HG02588 (cell line): ENCODE results near the gene PCNX2.

Source experiments
- ATAC-seq: cut with Tn5 transposase; IDR thresholded peaks from one replicate; pipeline ENCODE4 v1.9.1; 2021; ENCODE audit warnings: mild to moderate bottlenecking, moderate library complexity; ENCODE audit not compliant: unreplicated experiment

Gene PCNX2

GRCh38 chr1:233316473-233316872 lies 20.9 kb upstream of the PCNX2 start:
- ATAC-seq: no peak

- no peak for ATAC-seq
Measured at GRCh38 chr1:233315718-233316301, 20.3 kb upstream of the PCNX2 start.

- no peak for ATAC-seq
Measured at GRCh38 chr1:233313434-233314155, 18.1 kb upstream of the PCNX2 start.

DNA sequence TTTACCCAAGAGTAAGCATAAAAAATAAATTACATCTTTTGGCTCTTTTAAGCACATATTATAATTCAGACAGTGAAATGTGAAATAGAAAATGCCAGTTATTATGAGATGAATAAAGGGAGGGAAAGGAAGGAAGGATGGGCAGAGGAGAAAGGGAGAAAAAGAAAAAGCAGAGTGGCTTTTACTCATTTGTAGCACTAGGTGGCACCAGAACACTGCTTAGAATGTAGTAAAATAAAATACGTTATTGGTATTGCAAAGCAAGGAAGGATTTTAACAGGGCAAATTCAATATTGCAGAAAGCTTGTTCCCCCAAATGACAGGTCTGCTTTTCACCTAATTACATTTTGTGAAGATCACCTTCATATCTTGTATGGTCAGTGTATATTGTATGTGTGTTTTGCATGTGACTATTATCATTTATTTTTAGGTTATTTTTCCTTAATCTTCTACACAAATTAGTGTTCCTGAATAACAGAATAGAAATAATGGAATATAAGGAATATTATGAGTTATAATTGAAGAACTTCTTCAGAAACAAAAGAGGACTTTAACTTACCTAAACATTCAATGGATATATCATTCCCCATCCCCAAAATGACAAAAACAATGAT lies 9.1 kb upstream of the PCNX2 start:
- ATAC-seq: no peak

- no peak for ATAC-seq
Measured at GRCh38 chr1:233300326-233300725, 4.8 kb upstream of the PCNX2 start.

- ATAC-seq: no peak
Measured at GRCh38 chr1:233299450-233299849, 3.9 kb upstream of the PCNX2 start.

GRCh38 chr1:233295975-233296322 lies 424 bp upstream of the PCNX2 start:
- no peak for ATAC-seq

DNA sequence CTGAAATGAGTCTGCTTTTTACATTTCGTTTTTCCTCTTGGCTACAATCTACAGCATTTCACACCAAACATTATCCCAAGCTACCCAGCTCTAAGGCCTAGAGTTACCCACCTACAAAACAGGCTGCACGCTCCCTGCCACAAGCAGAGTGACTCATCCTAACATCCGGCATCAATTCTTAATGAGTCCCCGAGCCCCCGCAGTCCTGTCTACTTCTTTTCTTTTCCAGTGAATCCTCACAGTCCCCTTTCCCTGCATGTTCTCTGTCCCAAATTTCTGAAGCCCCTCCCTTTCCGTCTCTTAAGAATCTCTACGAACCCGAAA lies 650 bp downstream of the PCNX2 start:
- peak; percentile 30 for ATAC-seq

- ATAC-seq: no peak
Measured at GRCh38 chr1:233293556-233294446, 1.7 kb downstream of the PCNX2 start.

DNA sequence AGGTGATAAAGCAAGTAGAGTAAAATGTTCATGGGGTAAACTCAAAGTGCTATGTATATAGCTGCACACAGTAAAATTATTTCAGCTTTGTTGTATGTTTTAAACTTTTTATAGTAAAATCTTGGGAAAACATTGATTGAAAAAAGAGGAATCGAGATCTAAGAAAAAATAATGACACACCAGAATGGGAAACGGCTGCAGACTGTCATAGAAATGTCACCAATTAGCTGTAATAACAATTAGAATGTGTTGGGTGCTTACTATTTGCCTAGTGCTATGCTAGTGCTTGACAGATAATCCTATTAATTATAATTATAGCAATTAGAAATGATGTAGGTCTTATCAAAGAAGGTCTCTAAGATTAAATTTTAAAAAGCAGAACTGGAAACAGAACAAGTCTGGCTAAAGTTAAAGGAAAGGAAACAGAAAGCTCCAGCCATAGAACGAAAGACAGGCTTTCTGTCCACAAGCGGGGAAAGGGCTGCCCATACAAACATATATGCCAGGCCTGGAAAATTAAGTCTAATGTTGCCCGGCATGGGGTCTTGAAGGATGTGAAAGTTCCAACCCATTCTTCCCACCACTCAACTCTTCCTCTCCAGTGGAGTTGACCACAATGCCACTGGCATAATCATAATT lies 5.0 kb downstream of the PCNX2 start:
- no peak for ATAC-seq

- ATAC-seq: no peak
Measured at GRCh38 chr1:233289676-233290075, 5.8 kb downstream of the PCNX2 start.

- no peak for ATAC-seq
Measured at GRCh38 chr1:233282582-233282886, 13.0 kb downstream of the PCNX2 start.

GRCh38 chr1:233281711-233282581 lies 13.6 kb downstream of the PCNX2 start:
- peak; percentile 95 for ATAC-seq

GRCh38 chr1:233279971-233280370 lies 15.6 kb downstream of the PCNX2 start:
- ATAC-seq: no peak

DNA sequence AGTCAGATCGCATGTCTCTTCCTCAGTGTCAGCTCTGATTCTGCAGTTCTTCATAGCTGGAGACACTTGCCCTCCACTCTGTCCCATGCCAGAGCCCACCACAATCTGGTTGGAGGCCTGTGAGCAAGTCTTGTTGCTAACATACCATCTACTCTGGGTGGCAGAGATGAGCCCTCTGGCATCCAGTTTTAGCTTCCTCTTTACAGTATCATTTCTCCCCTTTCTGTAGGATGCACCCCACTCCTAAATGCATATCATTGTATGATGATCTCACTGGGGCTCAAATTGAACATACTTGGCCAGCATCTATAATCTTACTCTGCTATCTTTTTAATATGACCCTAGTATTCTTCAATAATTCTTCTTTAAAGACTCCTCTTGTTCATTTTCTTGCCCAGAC lies 16.9 kb downstream of the PCNX2 start:
- ATAC-seq: no peak

DNA sequence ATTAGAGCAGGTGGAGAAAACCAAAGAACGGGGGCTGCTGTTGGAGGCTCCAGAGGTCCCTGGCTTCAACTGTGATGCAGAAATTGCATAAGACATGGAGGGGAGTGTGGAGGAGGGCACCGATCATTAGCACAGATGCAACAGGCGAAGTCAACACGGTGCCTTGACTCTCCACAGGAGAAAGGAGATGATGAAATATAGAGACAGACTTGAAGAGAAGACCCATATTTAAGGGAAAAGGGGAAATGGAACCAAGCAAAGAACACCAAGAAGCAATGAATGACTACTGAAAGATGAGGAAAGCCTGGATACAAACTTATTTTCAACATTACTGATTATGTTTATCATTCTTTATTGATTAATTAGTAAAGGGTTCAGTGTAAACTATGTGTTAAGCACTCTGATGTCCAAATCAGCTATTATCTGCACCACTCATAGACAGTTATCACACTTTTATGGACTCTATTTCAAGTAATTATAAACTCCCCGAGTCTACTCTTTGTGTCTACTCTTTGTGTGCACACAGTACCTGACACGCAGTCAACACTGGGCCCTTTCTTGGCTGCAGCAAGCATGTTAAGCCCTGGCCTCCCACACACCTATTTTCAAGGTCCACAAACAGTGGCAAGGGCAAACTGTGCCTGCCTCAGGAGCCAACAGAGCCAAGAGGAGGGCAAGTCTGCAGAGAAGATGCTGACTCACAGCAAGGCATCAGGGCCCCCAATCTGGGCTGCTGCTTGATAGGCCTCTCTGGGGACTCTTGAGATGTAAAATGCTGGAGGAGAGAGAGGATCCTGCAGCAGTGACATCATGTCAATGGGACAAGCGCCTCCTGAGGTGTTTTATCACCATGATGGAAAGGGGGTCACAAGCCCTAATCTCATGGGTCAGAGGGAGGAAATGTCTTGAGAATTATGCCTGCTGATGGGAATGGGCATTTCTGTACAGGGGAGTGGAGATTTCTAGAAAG lies 17.6 kb downstream of the PCNX2 start:
- ATAC-seq: no peak

GRCh38 chr1:233269656-233270055 lies 25.9 kb downstream of the PCNX2 start:
- ATAC-seq: no peak

DNA sequence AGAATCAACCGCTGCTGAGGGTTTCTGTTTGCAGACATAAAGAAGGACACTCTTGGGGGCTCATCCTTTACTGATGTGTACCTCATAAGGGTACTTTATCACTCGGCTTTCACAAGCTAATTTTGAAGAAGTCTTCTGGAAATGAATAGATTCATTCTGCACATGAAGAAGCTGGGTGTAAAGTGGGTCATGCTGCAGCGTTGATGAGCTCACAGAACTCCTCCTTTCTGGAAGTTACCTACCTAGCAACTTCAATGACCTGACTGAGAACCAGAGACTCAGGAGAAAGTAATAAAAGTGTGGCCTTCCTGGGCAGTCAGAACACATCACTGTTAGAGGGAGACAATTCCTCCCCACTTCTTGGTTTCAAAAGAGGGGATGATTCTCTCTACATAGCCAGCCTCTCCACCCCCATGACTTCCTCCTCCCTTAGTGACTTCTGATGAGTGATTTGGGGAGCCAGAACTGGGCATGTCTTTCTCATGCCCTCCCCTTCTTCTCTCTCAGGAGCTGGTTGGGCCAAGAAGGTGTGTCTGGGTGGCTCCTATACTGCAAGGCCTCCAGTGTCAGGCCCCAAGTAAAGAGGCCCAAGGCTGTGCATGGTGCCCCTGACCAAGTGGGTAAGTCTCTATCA lies 27.0 kb downstream of the PCNX2 start:
- peak; percentile 67 for ATAC-seq

GRCh38 chr1:233261695-233262094 lies 33.8 kb downstream of the PCNX2 start:
- peak; percentile 13 for ATAC-seq
